Lung microvascular endothelial cell (primary cell): Measurements from ENCODE around the gene NDUFS1. TPM values are rescaled to one million over a fixed set of nuclear protein-coding genes. Genes with fewer than 3 reads are reported as not detected.
"Not testable (repeated sequence)": the region's sequence is repeated elsewhere in the genome, so short reads cannot be mapped to it uniquely, and the experiment has no call there.

Experiments used
- DNase-seq, 2 donors: peaks; one replicate each; pipeline versions ENCODE4 v3.0.0 to v3.0.0-alpha.2; 2010; ENCODE audit warnings: low read depth in 2 of 2
- total RNA-seq: library from RNA; depleted of rRNA; stranded (reverse); fragments of >200 nt; gene quantifications from 2 replicates; pipeline ENCODE4 v1.2.1, GENCODE V29; 2014

Gene NDUFS1
- 77.4 and 101 TPM in 2 replicates for total RNA-seq

DNA sequence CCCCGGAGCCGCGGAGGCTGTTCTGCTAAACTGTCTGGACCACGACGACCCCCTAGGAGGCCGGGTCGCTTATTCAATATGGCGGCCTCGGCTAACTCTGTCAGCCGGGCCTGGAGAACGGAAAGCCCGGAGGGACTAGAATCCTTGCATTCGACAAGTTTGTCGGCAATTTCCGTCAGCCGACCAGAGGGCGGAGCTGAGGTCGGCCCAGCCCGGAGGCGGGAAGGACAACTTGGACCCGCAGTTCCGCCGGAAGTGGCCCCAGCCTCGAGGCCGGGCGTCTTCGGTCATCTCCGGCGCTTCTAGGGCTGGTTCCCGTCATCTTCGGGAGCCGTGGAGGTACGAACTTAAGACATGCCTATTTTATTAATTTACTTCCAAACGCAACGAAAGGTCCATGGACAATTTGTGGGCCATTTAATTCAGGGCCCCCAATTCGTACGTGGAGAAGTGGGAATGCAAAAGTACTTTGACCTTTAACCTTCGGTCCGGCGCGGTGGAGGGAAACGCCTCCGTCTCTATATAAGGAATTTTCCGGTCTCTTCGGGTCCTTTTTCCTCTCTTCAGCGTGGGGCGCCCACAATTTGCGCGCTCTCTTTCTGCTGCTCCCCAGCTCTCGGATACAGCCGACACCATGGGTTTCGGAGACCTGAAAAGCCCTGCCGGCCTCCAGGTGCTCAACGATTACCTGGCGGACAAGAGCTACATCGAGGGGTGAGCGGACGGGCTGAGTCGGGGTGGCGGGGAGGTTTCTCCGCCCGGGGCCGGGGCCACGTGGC lies at the start of gene NDUFS1, which contains the start of gene EEF1B2:
TSS of gene NDUFS1 (minus strand) at position 99 of the 779 bp plus-strand sequence. CDS start 5,766 bp downstream, outside the sequence.
TSS of gene EEF1B2 (plus strand) at position 550 of the 779 bp plus-strand sequence. CDS start at position 635, 85 bp downstream.
- peak; percentile 99 for DNase-seq

DNA sequence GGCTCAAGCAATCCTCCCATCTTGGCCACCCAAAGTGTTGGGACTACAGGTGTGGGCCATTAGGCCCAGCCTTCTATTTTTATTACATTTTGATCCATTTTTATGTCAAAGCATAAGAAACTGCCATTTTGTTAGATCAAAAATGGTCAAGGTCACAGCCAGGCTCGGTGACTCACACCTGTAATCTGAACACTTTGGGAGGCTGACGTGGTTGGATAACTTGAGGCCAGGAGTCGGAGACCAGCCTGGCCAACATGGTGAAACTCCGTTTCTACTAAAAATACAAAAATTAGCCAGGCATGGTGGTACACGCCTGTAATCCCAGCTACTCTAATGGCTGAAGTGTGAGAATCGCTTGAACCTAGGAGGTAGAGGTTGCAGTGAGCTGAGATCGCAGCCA lies 49.7 kb upstream of the NDUFS1 start:
- no peak for DNase-seq

DNA sequence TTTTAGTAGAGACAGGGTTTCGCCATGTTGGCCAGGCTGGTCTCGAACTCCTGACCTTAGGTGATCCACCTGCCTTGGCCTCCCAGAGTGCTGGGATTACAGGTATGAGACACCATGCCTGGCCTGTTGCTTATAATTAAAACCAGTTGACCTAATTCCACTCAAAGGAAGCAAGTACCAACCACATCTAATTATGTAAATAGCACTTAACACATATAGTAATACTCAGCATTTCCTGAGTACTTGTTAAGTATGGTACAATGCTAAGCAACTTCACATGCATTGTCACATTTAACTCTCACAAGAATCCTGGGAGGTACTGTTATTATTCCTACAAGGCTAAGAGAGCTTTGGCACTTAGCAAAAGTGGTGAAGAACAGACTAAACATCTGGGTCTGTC lies 48.1 kb upstream of the NDUFS1 start:
- DNase-seq = not testable (repeated sequence)

DNA sequence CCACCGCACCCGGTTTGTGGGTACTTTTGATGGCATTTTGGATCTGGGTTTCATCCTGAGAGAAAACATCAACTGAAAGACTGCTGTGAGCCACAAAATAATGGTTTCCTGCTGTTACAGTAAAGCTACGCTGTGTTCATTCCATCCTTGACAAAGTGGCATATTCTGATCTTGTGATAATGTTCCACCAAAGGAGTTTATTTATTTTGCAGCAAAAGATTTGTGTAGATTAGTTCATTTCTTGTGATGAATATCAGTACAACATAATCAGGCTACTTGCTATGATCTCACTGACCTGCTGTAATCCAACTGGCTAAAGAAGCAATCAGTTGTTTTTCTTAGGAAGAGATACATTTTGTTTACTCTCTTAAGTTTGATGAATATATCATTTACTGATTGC lies 45.5 kb upstream of the NDUFS1 start:
- no peak for DNase-seq

DNA sequence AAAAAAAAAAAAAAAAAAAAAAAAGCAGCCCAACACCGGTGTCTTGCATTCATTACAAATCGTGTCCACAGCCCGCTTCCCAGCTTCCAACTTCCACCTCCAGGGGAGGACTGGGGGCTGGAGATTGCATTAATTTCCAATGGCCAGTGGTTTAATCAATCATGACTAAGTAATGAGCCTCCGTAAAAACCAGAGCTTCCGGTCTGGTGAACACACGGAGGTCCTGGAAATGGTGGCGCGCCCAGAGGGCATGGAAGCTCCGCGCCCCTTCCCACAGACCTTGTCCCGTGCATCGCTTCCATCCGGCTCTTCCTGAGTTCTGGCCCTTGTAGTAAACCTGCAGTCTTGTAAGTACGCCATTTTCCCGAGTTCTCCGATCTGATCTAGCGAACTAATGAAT lies 44.1 kb upstream of the NDUFS1 start:
- DNase-seq = no peak

DNA sequence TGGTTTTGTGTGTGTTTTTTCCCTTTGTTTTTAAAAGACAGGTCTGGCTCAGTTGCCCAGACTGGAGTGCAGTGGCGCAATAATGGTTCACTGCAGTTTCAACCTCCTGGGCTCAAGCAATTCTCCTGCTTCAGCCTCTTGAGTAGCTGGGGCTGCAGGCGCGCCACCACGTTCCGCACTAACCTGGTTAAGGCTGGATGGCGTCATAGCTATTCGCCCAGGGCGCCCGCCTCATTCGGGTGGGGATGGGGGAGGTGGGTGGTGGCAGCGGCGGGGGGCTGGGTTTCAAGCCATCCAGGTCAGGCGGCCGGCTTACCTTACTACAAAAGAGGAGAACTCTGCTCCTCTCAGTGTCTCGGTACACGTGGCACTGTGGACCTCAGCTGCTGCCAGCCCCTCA lies 43.2 kb upstream of the NDUFS1 start:
- no peak for DNase-seq

DNA sequence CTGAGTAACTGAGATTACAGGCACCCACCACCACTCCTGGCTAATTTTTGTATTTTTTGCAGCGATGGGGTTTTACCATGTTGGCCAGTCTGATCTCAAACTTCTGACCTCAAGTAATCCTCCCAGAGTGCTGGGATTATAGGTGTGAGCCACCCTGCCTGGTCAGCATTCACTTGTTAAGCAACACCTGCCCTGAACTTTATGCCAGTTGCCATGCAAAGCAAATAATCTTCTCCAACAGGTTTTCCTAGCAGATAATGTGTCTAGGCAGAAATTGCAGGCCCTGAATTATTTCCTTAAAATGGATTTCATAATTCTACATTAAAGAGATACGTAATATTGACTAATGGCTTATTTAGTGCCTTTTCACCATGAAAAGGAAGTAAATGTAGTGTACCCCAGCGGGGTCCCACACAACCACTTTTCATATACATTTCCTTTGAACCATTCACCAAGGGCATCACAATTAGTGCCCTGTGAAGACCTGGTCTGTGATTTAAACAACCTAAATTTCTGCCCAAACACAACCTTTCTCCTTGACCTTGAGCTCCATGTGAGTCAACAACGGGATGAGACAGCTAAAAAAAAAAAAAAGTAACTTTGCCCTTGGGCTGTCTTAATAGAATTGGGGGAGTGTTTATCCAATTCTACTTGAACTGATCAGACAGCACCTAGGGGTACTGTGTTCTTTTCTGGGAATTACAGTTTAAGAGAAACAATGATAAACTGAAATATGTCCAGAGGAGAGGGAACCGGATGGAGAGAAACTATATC lies 42.0 kb upstream of the NDUFS1 start:
- no peak for DNase-seq

DNA sequence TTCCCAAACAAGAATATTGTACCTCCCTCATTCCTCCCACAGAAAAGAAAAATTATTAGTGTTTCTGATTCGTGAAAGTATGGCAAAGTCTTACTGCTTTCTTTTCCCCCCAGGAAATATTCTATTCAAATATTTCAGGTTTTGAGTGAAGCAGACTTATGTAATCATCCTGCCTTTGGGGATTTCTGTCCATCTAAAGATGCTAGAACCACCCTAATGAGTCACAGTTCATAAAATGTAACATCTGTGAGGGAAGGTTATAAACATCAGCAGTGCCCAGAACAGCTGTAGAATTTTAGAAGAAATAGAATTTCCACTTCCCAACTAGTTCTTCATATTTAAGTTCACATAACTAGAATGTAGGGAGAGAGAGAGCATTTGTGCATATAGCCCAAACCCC lies 39.4 kb upstream of the NDUFS1 start:
- DNase-seq = peak in 1 of 2 donors; percentile 13

DNA sequence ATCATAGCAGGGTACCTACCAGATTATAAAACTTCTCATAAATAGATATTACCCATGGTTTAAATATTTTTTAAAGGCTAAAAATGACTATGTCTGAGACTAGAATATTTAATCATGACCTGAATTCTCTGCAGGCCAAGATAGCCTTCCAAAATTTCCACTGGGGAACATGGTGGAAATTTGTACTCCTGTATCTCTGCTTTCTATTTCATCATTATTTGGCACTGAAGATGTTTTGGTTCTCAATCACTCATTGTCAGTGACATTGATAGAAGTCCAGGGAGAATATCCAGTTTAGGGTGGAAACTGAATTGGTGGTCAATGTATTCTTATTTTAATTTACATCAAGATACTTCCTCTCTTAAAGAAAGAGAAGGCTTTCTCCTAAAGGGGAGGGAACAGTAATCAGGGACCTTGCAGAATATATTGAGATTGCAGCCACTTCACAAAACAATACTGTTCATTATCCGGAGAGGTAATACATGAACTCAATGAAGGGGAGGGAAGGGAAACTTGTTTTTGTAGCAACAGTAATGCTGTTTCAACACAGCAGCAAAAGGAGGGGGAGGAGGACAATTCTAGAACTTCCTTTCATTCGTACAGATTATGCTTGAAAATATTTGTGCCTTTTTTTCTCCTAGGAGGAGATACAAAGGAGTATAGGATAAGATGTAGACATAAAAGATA lies 34.6 kb upstream of the NDUFS1 start:
- DNase-seq = no peak

DNA sequence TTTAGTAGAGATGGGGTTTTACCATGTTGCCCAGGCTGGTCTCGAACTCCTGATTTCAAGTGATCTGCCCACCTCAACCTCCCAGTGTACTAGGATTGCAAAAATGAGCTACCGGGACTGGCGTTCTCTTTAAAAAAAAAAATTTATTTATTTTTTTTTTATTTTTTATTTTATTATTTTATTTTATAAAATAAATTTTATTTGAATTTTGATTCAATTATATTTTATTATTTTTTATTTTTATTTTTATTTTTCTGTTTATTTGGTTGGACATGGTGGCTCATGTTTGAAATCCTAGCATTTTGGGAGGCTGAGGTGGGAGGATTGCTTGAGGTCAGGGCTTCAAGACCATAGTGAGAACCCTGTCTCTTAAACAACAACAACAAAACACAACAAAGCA lies 32.9 kb upstream of the NDUFS1 start:
- DNase-seq = no peak

DNA sequence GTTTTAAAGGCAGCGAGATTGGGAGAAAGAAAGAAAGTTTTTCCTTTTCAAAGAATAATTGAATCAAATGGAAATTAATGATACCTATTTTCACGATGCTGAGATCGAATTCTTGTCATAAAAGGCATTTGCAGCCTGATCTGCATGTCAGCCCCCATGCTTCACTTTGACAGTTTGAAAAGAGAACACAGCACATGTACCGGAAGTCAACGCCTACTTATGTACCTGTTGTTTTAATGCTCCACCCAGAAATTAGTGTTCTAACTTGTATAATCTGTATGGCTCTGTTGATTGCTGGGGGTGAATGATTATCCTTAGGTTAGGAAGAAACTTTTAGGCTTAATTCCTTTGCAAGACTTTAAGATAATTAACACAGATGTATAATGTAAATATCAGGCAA lies 31.4 kb upstream of the NDUFS1 start:
- DNase-seq = no peak

DNA sequence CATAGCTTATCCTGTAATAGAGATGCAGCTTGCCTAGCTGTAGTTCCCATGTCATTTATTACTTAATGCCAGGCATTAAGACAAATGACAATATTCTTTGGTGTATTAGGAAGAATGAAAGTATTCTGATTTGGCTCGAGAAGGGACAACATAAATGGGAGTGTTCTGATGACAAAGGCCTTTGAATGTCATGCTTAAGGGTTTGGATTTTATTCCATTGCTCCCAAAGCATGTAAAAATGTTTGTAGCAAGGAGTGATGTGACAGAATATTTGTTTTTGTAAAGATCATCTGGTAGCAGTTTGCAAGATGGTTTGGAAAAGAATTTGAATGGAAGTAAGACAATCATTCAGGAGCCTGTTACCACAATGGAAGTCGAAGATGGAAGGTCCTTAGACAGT lies 30.9 kb upstream of the NDUFS1 start:
- no peak for DNase-seq

DNA sequence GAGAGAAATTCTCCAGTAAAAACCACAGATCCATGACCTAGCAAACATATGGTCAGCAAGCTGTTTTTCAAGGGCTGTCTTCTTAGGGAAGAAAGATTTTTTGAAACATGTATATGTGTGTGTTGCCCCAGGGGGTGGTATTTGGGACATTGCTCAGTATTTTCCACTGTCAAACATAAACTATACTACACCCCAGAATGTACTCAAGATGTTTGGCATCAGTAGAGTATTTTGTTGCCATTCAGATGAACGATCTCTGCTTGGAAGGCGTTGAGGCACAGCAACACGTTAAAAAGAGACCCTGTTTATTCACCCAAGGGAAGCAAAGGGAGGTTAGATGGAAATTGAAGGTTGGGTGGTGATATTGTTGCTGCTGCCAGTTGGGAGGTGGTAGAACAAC lies 30.4 kb upstream of the NDUFS1 start:
- no peak for DNase-seq

DNA sequence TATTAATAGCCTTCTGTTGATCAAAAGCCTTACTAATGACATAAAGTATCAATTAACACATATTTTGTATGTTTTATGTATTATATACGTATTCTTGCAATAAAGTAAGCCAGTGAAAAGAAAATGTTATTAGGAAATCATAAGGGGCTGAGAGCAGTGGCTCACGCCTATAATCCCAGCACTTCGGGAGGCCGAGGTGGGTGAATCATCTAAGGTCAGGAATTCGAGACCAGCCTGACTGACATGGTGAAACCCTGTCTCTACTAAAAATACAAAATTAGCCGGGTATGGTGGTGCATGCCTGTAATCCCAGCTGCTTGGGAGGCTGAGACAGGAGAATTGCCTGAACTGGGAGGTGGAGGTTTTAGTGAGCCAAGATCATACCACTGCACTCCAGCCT lies 22.3 kb upstream of the NDUFS1 start:
- DNase-seq = not testable (repeated sequence)

DNA sequence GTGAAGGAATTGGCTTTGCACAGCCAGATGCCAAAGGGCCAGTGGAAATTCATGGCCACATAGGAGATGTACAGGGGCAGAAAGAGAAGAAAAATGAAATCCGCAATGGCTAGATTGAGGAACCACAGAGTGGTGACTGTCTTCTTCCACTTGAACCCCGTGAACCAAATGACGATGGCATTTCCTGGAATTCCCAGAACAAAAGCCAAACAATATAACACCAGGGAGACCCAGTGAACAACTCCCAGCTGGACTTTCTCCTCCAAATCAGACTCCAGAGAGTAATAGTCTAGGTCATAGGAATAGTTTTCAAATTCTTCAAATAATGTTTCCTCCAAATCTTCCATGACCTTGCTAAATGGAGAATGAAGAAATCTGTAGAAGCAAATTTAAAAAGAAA lies 17.7 kb upstream of the NDUFS1 start:
- peak; percentile 48 to 62 for DNase-seq

DNA sequence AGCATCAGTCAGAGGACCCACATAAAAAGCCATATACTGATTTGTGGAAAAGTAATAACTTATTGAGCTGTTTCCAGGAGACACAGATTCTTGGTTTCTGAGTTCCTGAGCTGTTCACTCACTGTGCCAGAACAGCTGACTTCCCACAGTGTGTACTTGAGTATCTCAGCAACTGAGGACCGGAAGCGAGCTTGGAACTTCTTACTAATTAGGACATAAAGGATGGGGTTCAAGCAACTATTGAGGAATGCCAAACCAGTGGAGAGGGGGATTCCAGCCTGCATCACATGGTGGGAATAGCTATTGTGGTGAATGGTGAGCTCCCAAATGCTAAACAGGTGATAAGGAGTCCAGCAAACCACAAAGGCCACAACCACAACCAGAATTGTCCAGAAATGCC lies 16.9 kb upstream of the NDUFS1 start:
- DNase-seq = peak in 1 of 2 donors; percentile 54

DNA sequence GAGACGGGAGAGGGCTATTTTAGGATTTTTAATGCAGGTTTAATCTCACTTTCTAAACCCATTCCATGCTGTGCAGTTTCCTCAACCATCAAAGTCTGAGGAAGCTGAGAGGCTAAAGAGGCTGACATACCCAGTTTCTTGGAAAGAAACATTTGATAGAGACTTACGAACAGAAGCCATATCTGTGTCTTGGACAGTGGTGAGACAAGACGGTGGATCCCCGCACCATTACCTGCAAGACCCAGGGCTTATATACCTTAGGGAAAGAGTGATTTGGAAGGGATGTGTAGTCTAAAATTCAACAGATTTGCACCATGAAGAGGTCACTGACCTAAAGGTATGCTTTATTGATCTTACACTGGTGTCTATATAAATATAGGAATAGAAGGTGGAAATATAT lies 13.9 kb upstream of the NDUFS1 start:
- no peak for DNase-seq

DNA sequence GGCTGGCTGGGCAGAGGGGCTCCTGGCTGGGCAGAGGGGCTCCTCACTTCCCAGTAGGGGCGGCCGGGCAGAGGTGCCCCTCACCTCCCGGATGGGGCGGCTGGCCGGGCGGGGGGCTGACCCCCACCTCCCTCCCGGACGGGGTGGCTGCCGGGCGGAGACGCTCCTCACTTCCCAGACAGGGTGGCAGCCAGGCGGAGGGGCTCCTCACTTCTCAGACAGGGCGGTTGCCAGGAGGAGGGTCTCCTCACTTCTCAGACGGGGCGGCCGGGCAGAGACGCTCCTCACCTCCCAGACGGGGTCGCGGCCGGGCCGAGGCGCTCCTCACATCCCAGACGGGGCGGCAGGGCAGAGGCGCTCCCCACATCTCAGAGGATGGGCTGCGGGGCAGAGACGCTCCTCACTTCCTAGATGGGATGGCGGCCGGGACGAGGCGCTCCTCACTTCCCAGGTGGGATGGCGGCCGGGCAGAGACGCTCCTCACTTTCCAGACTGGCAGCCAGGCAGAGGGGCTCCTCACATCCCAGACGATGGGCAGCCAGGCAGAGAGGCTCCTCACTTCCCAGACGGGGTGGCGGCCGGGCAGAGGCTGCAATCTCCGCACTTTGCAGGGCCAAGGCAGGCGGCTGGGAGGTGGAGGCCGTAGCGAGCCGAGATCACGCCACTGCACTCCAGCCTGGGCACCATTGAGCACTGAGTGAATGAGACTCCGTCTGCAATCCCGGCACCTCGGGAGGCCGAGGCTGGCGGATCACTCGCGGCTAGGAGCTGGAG lies 12.6 kb upstream of the NDUFS1 start:
- not testable (repeated sequence) for DNase-seq

DNA sequence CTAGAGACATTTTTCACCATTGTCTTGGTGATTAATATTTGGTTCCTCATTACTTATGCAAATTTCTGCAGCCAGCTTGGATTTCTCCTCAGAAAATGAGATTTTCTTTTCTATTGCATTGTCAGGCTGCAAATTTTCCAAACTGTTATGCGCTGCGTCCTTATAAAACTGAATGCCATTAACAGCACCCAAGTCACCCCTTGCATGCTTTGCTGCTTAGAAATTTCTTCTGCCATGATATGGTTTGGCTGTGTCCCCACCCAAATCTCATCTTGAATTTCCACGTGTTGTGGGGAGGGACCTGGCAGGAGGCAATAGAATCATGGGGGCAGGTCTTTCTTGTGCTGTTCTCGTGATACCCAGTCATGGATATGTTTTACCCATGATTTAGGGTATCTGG lies 9.0 kb upstream of the NDUFS1 start:
- not testable (repeated sequence) for DNase-seq

DNA sequence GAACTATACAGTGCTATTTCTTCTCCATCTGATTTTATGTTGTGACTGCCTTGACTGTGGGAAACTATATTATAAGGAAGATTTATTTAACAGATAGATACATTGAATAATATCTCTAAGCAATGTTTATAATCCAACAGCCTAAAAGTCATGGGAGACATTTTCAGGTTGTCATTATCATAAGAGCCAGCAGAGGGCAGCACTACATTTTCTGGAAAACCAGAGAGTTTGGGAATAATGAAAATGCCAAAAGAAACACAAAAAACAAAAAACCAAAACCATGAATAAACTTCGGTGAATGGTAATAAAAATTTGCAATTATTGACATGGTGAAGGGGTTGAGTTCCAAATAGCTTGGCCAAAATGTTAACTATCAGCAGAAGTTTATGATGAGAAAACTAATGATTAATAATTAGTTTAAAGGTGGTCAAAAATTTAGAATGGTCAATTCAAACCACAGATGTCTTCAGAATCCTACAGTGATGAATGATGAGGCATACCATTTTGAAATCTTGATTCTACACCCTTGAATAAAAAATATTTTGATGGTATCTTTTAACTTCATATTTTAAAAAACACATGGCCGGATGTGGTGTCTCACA lies 5.1 kb upstream of the NDUFS1 start:
- peak; percentile 34 to 62 for DNase-seq
